HepG2 (cell line): ENCODE results near the gene SPRN. TPM values are rescaled to one million over a fixed set of nuclear protein-coding genes. Genes with fewer than 3 reads are reported as not detected.

Experiments used
- ATAC-seq: fragments of 200-7000 bp; cut with Tn5 transposase; 3 replicates; pipeline ENCODE4 v1.9.1; 2020; ENCODE audit warnings: mild to moderate bottlenecking, moderate library complexity
- BruUV-seq: library from RNA; stranded (reverse); fragments of 400-500 nt; replicated peaks from 2 replicates; lab custom pipeline; 2021; lab: Mats Ljungman, UMichigan
- CTCF ChIA-PET: fragments of 300-600 bp; formaldehyde crosslinking; extraction: SDS; loops from one replicate; lab custom pipeline; 2021; ENCODE audit warnings: low total read pairs, inconsistent platforms, low intra/inter-chr PET ratio; lab: Yijun Ruan, JAX
- POLR2A ChIA-PET: fragments of 350-600 bp; sonication (Branson Sonifier 250); formaldehyde crosslinking; loops from one replicate; lab custom pipeline; 2020; ENCODE audit warnings: antibody characterized with exemption, inconsistent platforms; lab: Yijun Ruan, JAX
- DNase-seq: peaks from one replicate; pipeline ENCODE4 v3.0.0-alpha.2; 2015; ENCODE audit warnings: low spot score
- FAIRE-seq: peaks from 3 replicates; lab custom pipeline; 2011; peaks lifted over from hg19 to GRCh38; lab: Jason Lieb, UNC
- H2AFZ ChIP-seq: one replicate; pipeline ENCODE4 v1.6.1; 2011; ENCODE audit warnings: low read length, inconsistent platforms
- H3K27ac ChIP-seq: fragments of 300-600 bp; 3 replicates; pipeline ENCODE4 v1.8.0; 2011; ENCODE audit warnings: mixed run types, mild to moderate bottlenecking, mixed read lengths, low read length, inconsistent platforms; ENCODE audit not compliant: insufficient read depth; ENCODE audit errors: extremely low read length
- H3K27me3 ChIP-seq, 2 experiments: fragments of 200-600 bp in 1 of 2; 2 replicates in 1 of 2; 3 replicates in 1 of 2; pipeline versions ENCODE4 v1.6.0 to v1.8.0; 2011; ENCODE audit warnings: low read length in 2 of 2, mild to moderate bottlenecking in 2 of 2, moderate library complexity in 2 of 2, inconsistent platforms in 1 of 2; ENCODE audit not compliant: insufficient read depth in 2 of 2, control insufficient read depth in 1 of 2
- H3K36me3 ChIP-seq, 2 experiments: fragments of 200-600 bp in 1 of 2; replicated peaks in 1 of 2; 2 replicates in 1 of 2; 3 replicates in 1 of 2; pipeline versions ENCODE4 v1.5.1 to v1.8.0; 2011; ENCODE audit warnings: low read length in 2 of 2, inconsistent platforms in 1 of 2; ENCODE audit not compliant: insufficient read depth in 2 of 2, control insufficient read depth in 1 of 2
- H3K4me1 ChIP-seq: 2 replicates; pipeline ENCODE4 v1.5.1; 2012; ENCODE audit warnings: low read length, inconsistent platforms; ENCODE audit not compliant: insufficient read depth
- H3K4me2 ChIP-seq: 2 replicates; pipeline ENCODE4 v1.6.0; 2011; ENCODE audit warnings: low read depth, low read length, inconsistent platforms
- H3K4me3 ChIP-seq, 3 experiments: fragments of 200-600 bp in 1 of 3; sonication (generic), shearing (Covaris generic) in 1 of 3; replicated peaks in 1 of 3; 2 replicates each; pipeline ENCODE4 v1.5.1; 2011 to 2016; ENCODE audit warnings: low read length in 3 of 3, inconsistent platforms in 2 of 3, low read depth in 2 of 3, mild to moderate bottlenecking in 2 of 3, control low read depth in 1 of 3, mixed read lengths in 1 of 3; ENCODE audit not compliant: insufficient read depth in 1 of 3
- H3K79me2 ChIP-seq: one replicate; pipeline ENCODE4 v1.6.1; 2011; ENCODE audit warnings: low read length, inconsistent platforms; ENCODE audit not compliant: insufficient read depth
- H3K9ac ChIP-seq: 2 replicates; pipeline ENCODE4 v1.6.0; 2011; ENCODE audit warnings: mild to moderate bottlenecking, low read depth, low read length, inconsistent platforms; ENCODE audit not compliant: insufficient read depth
- H3K9me3 ChIP-seq: 2 replicates; pipeline ENCODE4 v1.5.1; 2012; ENCODE audit warnings: mild to moderate bottlenecking, low read length
- H4K20me1 ChIP-seq: 2 replicates; pipeline ENCODE4 v1.6.0; 2011; ENCODE audit warnings: inconsistent platforms, mild to moderate bottlenecking, low read length, moderate library complexity; ENCODE audit not compliant: insufficient read depth
- BORCS8-MEF2B ChIP-seq: sonication (generic); formaldehyde crosslinking; IDR thresholded peaks from 2 replicates; pipeline ENCODE4 v1.8.0; 2022; ENCODE audit warnings: mild to moderate bottlenecking, missing genetic modification reagents
- DNMT3B ChIP-seq: conservative IDR thresholded peaks from 2 replicates; pipeline ENCODE4 v1.6.1; 2016; ENCODE audit warnings: missing biosample characterization, control low read depth
- KAT8 ChIP-seq: IDR thresholded peaks from 2 replicates; pipeline ENCODE4 v1.6.1; 2016; ENCODE audit warnings: missing genetic modification reagents, missing compliant biosample characterization
- KDM2A ChIP-seq: sonication (generic); formaldehyde crosslinking; IDR thresholded peaks from 2 replicates; pipeline ENCODE4 v1.4.0; 2020; ENCODE audit warnings: low read depth, missing genetic modification reagents, borderline replicate concordance
- MAF1 ChIP-seq: sonication (generic); formaldehyde crosslinking; IDR thresholded peaks from 2 replicates; pipeline ENCODE4 v1.5.0; 2020; ENCODE audit warnings: missing genetic modification reagents, borderline replicate concordance
- MIXL1 ChIP-seq: IDR thresholded peaks from 2 replicates; pipeline ENCODE4 v1.6.1; 2016
- PITX1 ChIP-seq: sonication (generic); formaldehyde crosslinking; IDR thresholded peaks from 2 replicates; pipeline ENCODE4 v1.5.1; 2020; ENCODE audit warnings: mild to moderate bottlenecking, missing genetic modification reagents
- SNAI1 ChIP-seq: sonication (generic); formaldehyde crosslinking; IDR thresholded peaks from 2 replicates; pipeline ENCODE4 v1.5.0; 2020; ENCODE audit warnings: mild to moderate bottlenecking, missing genetic modification reagents, borderline replicate concordance
- SP140L ChIP-seq: sonication (generic); formaldehyde crosslinking; IDR thresholded peaks from 2 replicates; pipeline ENCODE4 v1.4.0; 2020; ENCODE audit warnings: missing genetic modification reagents, borderline replicate concordance
- SUZ12 ChIP-seq: fragments of 150-350 bp; IDR thresholded peaks from 2 replicates; pipeline ENCODE4 v1.6.1; 2014; ENCODE audit warnings: low read depth, low read length
- TEAD3 ChIP-seq: optimal IDR thresholded peaks from 2 replicates; pipeline ENCODE3; 2016; ENCODE audit warnings: borderline replicate concordance
- ZNF468 ChIP-seq: sonication (generic); formaldehyde crosslinking; IDR thresholded peaks from 2 replicates; pipeline ENCODE4 v1.8.0; 2022; ENCODE audit warnings: mild to moderate bottlenecking, moderate library complexity, missing genetic modification reagents
- WGBS: methylation state at CpG from one replicate; pipeline ENCODE4 v1.1.6; 2017; ENCODE audit warnings: low lambda C conversion rate; 5-methylcytosine and 5-hydroxymethylcytosine counted together
- in situ Hi-C: cut with HindIII; loops from 2 replicates; pipeline ENCODE4 v1.10.0; 2017; ENCODE audit warnings: low pct_unique_long_range_greater_than_20kb; ENCODE audit not compliant: extremely low pct_ligation_motif_present
- intact Hi-C: fragments of 100-400 bp; cut with micrococcal nuclease; formaldehyde crosslinking; loops from one replicate; pipeline ENCODE4 v1.10.0; 2022; ENCODE audit not compliant: unreplicated experiment
- polyA plus RNA-seq, 8 experiments: library from polyadenylated mRNA; depleted of rRNA in 3 of 8; stranded (reverse) in 7 of 8; unstranded in 1 of 8; fragments of >200 nt; fragmentation: Illumina TruSeq in 4 of 8; extraction: Trizol in 4 of 8; gene quantifications; 2 replicates each; pipeline versions ENCODE4 v1.2.1 to v1.2.3, GENCODE V29; 2011 to 2016; ENCODE audit warnings: low read depth in 4 of 8, missing spikeins in 1 of 8, mixed read lengths in 1 of 8; ENCODE audit not compliant: insufficient read depth in 1 of 8
- total RNA-seq, 5 experiments: library from RNA; depleted of rRNA; stranded (reverse); fragments of >200 nt; fragmentation: Illumina TruSeq; extraction: Trizol; gene quantifications; 2 replicates each; pipeline ENCODE4 v1.2.3, GENCODE V29; 2016; ENCODE audit warnings: low read depth in 1 of 5
- TF ChIP-seq, protein P1 (sequence below): sonication (generic); formaldehyde crosslinking; IDR thresholded peaks from 2 replicates; pipeline ENCODE4 v1.4.0; 2020; ENCODE audit warnings: missing genetic modification reagents, borderline replicate concordance
- TF ChIP-seq, protein P2 (sequence below): IDR thresholded peaks from 2 replicates; pipeline ENCODE4 v1.6.1; 2012; ENCODE audit warnings: low read depth, low read length, improper control_type of control experiment
- TF ChIP-seq, protein P3 (sequence below): sonication (generic); formaldehyde crosslinking; IDR thresholded peaks from 2 replicates; pipeline ENCODE4 v1.9.0; 2021; ENCODE audit warnings: missing genetic modification reagents, mild to moderate bottlenecking, borderline replicate concordance
- TF ChIP-seq, protein P4 (sequence below): sonication (generic); formaldehyde crosslinking; IDR thresholded peaks from 2 replicates; pipeline ENCODE4 v1.8.1; 2023; ENCODE audit warnings: mild to moderate bottlenecking, moderate library complexity, missing genetic modification reagents

Gene SPRN
- total and polyA plus RNA-seq, 2 of the 13 experiments (the other 11 are each of a cell fraction or from before 2014, with no cell fraction given): not detected

GRCh38 chr10:133394801-133395221 is 29.6 kb downstream of the SPRN start (continued):
- TF ChIP-seq, protein P1, sequence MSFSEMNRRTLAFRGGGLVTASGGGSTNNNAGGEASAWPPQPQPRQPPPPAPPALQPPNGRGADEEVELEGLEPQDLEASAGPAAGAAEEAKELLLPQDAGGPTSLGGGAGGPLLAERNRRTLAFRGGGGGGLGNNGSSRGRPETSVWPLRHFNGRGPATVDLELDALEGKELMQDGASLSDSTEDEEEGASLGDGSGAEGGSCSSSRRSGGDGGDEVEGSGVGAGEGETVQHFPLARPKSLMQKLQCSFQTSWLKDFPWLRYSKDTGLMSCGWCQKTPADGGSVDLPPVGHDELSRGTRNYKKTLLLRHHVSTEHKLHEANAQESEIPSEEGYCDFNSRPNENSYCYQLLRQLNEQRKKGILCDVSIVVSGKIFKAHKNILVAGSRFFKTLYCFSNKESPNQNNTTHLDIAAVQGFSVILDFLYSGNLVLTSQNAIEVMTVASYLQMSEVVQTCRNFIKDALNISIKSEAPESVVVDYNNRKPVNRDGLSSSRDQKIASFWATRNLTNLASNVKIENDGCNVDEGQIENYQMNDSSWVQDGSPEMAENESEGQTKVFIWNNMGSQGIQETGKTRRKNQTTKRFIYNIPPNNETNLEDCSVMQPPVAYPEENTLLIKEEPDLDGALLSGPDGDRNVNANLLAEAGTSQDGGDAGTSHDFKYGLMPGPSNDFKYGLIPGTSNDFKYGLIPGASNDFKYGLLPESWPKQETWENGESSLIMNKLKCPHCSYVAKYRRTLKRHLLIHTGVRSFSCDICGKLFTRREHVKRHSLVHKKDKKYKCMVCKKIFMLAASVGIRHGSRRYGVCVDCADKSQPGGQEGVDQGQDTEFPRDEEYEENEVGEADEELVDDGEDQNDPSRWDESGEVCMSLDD (CRISPR knock-in tag): no peak
- TF ChIP-seq SNAI1 (CRISPR knock-in tag) (peak; percentile 40; the same call in 1 of the 2 replicates), KDM2A (CRISPR knock-in tag) (no peak)
- TF ChIP-seq, protein P2, sequence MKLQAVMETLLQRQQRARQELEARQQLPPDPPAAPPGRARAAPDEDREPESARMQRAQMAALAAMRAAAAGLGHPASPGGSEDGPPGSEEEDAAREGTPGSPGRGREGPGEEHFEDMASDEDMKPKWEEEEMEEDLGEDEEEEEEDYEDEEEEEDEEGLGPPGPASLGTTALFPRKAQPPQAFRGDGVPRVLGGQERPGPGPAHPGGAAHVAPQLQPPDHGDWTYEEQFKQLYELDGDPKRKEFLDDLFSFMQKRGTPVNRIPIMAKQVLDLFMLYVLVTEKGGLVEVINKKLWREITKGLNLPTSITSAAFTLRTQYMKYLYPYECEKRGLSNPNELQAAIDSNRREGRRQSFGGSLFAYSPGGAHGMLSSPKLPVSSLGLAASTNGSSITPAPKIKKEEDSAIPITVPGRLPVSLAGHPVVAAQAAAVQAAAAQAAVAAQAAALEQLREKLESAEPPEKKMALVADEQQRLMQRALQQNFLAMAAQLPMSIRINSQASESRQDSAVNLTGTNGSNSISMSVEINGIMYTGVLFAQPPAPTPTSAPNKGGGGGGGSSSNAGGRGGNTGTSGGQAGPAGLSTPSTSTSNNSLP: no peak
- TF ChIP-seq, all 625 proteins: peak for 5

GRCh38 chr10:133394064-133394663 is 30.3 kb downstream of the SPRN start, which contains the start of gene MTG1:
TSS of gene MTG1 (plus strand) at chr10:133394157. CDS start at chr10:133394221, 64 bp downstream.
- Histone ChIP-seq H3K27me3 (no peaks in the 10 kb centered on the region; a peak in 1 of 5 replicates), H4K20me1 (no peaks in the 10 kb centered on the region), H3K79me2 (peaks cover 17% of the 10 kb centered on the region), H3K4me3 (peak within 1 kb of the TSS; percentile 69 to 84 (median 79)), H3K4me1 (peaks cover 19% of the 10 kb centered on the region), H3K4me2 (peak within 1 kb of the TSS; percentile 76), H2AFZ (no peak within 1 kb of the TSS), H3K9me3 (no peaks in the 10 kb centered on the region), H3K27ac (peak within 1 kb of the TSS; percentile 82), H3K36me3 (peaks cover 0 to 21% of the 10 kb centered on the region in 2 experiments; a peak in 3 of 5 replicates), H3K9ac (peak within 1 kb of the TSS; percentile 93)
- ATAC-seq: peak; percentile 98
- DNase-seq: peak; percentile 87
- in situ Hi-C loops: no loop called here
- WGBS: 1% methylated on average over 34 of the region's 69 CpGs
- no peak for FAIRE-seq
- intact Hi-C loops: loop anchor here (2.0 kb wide), 1 partner anchor 65 kb away; no protein-coding TSS in a partner anchor
- CTCF ChIA-PET: no interaction called here
- no TSS peak for BruUV-seq
- POLR2A ChIA-PET: interaction anchor here (0.7 to 3.5 kb wide), 7 partner anchors 8 to 47 kb away, joined by 3 to 21 read pairs (median 4); partner anchors contain the start of genes ECHS1, FUOM, PAOX and PRAP1
- TF ChIP-seq KAT8 (CRISPR knock-in tag) (peak; percentile 96), TEAD3 (CRISPR knock-in tag) (peak; percentile 78), SP140L (CRISPR knock-in tag) (no peak), DNMT3B (CRISPR knock-in tag) (no peak), MAF1 (CRISPR knock-in tag) (peak; percentile 85; the same call in 1 of the 2 replicates), ZNF468 (CRISPR knock-in tag) (0 out of 2 replicates have a peak, but pooled peaks have one; percentile 81), PITX1 (CRISPR knock-in tag) (peak; percentile 78), SUZ12 (no peak), BORCS8-MEF2B (CRISPR knock-in tag) (peak; percentile 73), MIXL1 (peak; percentile 23; the same call in 1 of the 2 replicates)
- TF ChIP-seq, protein P3, sequence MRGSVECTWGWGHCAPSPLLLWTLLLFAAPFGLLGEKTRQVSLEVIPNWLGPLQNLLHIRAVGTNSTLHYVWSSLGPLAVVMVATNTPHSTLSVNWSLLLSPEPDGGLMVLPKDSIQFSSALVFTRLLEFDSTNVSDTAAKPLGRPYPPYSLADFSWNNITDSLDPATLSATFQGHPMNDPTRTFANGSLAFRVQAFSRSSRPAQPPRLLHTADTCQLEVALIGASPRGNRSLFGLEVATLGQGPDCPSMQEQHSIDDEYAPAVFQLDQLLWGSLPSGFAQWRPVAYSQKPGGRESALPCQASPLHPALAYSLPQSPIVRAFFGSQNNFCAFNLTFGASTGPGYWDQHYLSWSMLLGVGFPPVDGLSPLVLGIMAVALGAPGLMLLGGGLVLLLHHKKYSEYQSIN (CRISPR knock-in tag): no peak
- TF ChIP-seq, protein P4, sequence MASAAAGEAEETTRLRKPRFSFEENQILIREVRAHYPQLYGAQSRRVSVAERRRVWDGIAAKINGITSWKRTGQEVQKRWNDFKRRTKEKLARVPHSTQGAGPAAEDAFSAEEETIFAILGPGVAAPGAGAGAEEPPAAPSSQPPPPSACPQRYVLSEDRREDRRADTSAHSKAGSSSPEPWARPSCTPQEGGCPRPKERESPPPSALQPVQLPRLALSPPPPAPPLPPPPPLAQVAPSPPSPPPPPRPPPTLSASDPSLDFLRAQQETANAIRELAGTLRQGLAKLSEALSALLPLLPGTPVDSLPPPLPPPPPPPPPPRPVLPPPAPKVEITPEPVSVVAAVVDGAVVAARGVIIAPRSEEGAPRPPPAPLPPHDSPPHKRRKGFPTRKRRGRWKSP (CRISPR knock-in tag): peak; percentile 76; the same call in 1 of the 2 replicates
